D341Med (cell line): ENCODE data around the gene ARFGEF3.
"Not testable (repeated sequence)": the region's sequence is repeated elsewhere in the genome, so short reads cannot be mapped to it uniquely, and the experiment has no call there.

Experiments
- DNase-seq: peaks from one replicate; pipeline ENCODE4 v3.0.0; 2012; ENCODE audit warnings: low spot score

Gene ARFGEF3

GRCh38 chr6:138346302-138347195 lies 184.8 kb downstream of the ARFGEF3 start:
- DNase-seq: no peak

GRCh38 chr6:138347864-138348263 lies 186.1 kb downstream of the ARFGEF3 start:
- DNase-seq: no peak

DNA sequence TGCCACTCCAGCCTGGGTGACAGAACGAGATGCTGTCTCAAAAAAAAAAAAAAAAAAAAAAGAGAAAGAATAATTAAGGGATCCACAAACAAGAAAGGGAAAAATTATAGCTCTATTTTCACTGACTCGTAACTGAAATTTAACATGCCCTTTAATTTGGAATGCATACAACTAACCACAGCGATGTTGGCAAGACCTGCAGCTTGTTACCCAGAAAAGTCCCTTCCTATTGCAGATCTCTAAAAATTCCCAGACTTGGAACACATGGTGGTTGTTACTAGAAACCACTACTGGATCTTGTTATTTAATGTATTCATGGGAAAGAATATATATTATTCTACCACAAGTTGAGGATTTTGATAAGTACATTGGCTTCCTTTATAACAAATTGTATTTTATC lies 188.2 kb downstream of the ARFGEF3 start:
- DNase-seq: no peak

GRCh38 chr6:138357928-138358327 lies 196.2 kb downstream of the ARFGEF3 start:
- DNase-seq: no peak

DNA sequence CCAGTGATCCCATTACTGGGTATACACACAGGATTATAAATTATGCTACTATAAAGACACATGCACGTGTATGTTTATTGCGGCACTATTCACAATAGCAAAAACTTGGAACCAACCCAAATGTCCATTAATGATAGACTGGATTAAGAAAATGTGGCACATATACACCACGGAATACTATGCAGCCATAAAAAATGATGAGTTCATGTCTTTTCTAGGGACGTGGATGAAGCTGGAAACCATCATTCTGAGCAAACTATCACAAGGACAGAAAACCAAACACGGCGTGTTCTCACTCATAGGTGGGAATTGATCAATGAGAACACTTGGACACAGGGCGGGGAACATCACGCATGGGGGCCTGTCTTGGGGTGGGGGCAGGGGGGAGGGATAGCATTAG lies 206.9 kb downstream of the ARFGEF3 start:
- not testable (repeated sequence) for DNase-seq

DNA sequence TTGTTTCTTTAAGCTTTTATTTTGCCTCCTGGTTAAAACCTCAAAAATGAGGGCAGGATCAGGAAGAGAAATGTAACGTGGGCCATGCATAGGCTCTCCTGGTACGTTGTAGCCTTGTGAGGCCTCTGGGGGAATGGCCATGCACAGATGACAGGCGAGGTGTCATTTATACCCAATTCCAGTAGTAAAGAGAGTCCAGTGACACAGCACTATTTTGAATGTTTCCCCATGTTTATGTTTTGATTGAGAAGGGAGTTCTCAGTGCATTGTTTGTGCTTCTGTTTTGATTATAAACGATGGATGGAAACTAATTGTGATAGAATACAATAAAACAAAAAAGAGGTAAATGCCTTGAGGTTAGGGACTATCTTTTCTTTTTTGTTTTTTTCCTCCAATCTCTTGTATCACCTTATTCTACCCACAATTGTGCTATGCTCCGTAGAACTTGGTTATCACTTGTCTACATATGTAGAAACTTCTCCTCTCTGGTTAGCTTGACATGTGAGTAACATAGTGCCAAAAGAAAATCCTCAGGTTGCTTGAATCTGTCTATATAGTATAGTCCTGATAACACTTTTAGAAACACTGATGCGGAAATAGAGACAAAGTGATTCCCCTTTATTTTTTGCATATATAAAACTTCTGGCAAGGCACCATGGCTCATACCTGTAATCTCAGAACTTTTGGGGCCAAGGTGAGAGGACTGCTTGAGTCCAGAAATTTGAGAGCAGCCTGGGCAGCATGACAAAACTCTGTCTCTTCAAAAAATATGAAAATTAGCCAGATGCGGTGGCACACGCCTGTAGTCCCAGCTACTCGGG lies 209.1 kb downstream of the ARFGEF3 start:
- DNase-seq: no peak

DNA sequence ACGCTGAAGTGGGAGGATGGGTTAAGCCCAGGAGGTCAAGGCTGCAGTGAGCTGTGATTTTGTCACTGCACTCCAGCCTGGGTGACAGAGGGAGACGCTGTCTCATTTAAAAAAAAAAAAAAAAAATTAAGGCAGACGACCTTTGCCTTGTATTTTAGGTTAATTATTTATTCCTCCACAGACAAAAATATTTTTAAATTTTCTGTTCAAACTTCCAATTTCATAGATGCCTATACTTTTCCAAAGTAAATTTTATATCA lies 209.6 kb downstream of the ARFGEF3 start:
- DNase-seq: no peak

DNA sequence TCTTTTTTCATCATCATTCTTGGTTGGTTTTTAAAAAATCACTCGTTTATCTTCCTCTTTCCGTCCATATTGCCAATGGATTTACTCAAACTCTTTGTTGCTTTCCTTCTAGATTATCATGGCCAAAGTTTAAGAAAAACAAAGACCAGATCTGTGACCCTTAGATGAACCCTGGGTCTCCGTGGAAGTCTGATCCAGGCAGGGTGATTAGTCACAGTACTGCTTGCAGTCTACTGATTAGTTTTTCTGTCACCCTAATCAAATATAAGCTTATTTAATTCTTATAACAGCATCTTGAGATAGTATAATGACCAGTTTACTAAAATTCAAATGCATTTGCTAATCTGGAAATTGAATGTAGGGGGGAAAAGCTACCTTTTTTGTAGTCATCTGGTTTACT lies 210.0 kb downstream of the ARFGEF3 start:
- no peak for DNase-seq

GRCh38 chr6:138372711-138373463 lies 211.1 kb downstream of the ARFGEF3 start:
- DNase-seq: no peak

GRCh38 chr6:138374230-138374629 lies 212.5 kb downstream of the ARFGEF3 start:
- DNase-seq: no peak

GRCh38 chr6:138374815-138375214 lies 213.1 kb downstream of the ARFGEF3 start:
- no peak for DNase-seq

DNA sequence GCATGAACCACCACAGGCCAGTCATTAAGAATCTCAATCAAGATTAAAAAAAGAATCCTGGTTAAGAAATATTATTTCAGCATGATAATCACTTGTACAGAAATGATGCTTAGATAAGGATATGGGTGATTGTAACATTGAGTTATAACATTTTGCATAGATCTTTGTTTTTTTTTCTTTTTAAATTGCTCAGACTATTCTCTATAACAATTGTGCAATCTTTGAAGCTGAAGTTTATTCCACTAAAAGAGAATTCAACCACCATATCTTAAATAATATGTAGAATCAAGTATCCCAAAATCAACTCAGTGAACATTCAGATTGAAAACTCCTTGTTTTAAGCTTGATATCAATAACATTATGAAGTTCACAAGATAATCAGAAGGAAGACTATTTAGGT lies 215.3 kb downstream of the ARFGEF3 start:
- DNase-seq: no peak

- DNase-seq: no peak
These were observed 216.1 kb downstream of the ARFGEF3 start, which contains the start of gene SMIM28 for GRCh38 chr6:138377844-138378243. Gene SMIM28, plus strand, starts transcription at chr6:138377905. Its CDS starts 168 bp downstream, at chr6:138378073.

- no peak for DNase-seq
These were observed 216.7 kb downstream of the ARFGEF3 start for GRCh38 chr6:138378463-138378862.

DNA sequence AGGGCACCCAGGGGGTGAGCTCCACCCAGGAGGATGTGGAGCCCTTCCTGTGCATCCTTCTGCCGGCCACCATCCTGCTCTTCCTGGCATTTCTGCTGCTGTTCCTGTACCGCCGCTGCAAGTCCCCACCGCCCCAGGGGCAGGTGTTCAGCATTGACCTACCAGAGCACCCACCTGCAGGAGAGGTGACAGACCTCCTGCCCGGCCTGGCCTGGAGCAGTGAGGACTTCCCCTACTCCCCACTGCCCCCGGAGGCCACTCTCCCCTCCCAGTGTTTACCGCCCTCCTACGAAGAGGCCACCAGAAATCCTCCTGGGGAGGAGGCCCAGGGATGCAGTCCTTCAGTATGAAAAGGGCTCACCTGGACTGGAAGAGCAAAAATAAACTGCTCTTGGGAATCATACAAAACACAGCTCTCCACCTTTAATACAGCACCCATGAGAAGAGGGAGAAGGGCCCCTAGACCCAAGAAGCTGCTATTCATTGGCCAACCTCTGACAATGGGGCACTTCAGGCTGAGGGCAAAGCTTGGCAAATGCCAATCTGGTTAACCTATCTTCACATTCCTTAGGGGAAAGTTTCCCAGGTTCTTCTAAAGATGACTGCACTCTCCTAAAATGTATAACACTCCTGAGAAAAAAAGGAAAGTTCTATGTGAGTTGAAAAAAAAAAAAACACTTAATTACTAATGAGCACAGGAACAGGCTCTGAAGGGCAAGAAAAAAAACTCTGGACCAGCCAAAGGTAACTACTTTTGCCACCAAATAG lies 220.9 kb downstream of the ARFGEF3 start:
- DNase-seq: no peak

DNA sequence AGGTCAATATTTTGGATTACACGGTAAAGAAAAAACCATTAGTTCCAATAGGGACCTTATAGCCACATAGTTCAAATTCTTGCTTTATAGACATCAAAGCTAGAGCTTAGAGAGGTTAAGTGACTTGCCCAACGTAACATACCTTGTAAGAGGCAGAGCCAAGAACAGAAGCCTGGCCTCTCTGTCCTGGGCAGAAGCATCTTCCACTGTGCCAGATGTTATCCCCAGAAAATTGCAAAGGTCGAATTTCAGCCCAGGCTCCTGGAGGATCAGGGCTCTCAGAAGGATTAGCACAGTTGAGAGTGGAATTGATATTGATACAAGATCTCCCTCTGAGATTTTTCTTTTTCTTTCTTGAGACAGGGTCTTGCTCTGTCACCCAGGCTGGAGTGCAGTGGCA lies 222.0 kb downstream of the ARFGEF3 start:
- no peak for DNase-seq

- DNase-seq: no peak
These were observed 225.2 kb downstream of the ARFGEF3 start for GRCh38 chr6:138386897-138387296.

GRCh38 chr6:138387577-138388368 lies 226.0 kb downstream of the ARFGEF3 start:
- no peak for DNase-seq

DNA sequence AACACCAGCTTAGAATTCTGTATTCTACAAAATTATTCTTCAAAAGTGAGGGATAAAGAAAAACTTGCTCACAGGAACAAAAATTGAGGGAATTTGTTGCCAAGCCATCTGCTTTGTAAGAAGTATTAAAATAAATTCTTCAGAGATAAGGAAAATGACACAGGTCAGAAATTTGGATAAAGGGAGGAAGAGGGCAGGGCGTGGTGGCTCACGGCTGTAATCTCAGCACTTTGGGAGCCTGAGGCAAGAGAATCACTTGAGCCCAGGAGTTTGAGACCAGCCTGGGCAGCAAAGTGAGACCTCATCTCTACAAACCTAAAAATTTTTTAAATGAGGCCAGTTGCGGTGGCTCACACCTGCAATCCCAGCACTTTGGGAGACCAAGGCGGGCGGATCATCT lies 227.8 kb downstream of the ARFGEF3 start:
- DNase-seq: no peak
